GM12864 (cell line): ENCODE measurements around the gene THOC6.

ENCODE experiments used
- DNase-seq: peaks from one replicate; pipeline ENCODE4 v3.0.0-alpha.2; 2011; ENCODE audit warnings: low read depth
- H3K4me3 ChIP-seq: 2 replicates; pipeline ENCODE4 v1.5.1; 2011; ENCODE audit warnings: mild to moderate bottlenecking, low read depth, low read length, control low read depth
- CTCF ChIP-seq: IDR thresholded peaks from 2 replicates; pipeline ENCODE4 v1.5.1; 2011; ENCODE audit warnings: low read depth, mild to moderate bottlenecking, moderate library complexity, low read length, control low read depth, inconsistent platforms; ENCODE audit errors: missing control alignments

Gene THOC6

GRCh38 chr16:3003582-3004270 is 20.1 kb upstream of the THOC6 start:
- peak; percentile 34 for TF ChIP-seq CTCF
- no peak overlapping the region; the same call in 1 of the 2 replicates for H3K4me3 ChIP-seq
- DNase-seq: peak; percentile 96

- H3K4me3 ChIP-seq: no peak overlapping the region; the same call in 1 of the 2 replicates
- DNase-seq: no peak
- TF ChIP-seq CTCF: no peak
These were observed 19.5 kb upstream of the THOC6 start for GRCh38 chr16:3004319-3004718.

GRCh38 chr16:3004781-3005284 is 19.0 kb upstream of the THOC6 start:
- no peak overlapping the region for H3K4me3 ChIP-seq
- no peak for DNase-seq
- no peak for TF ChIP-seq CTCF

- no peak for DNase-seq
- no peak for TF ChIP-seq CTCF
- no peak overlapping the region for H3K4me3 ChIP-seq
These were observed 16.5 kb upstream of the THOC6 start for GRCh38 chr16:3007059-3007956.

GRCh38 chr16:3007957-3008689 is 15.7 kb upstream of the THOC6 start:
- no peak for DNase-seq
- no peak overlapping the region for H3K4me3 ChIP-seq
- no peak for TF ChIP-seq CTCF

- no peak for DNase-seq
- no peak for TF ChIP-seq CTCF
- H3K4me3 ChIP-seq: no peak overlapping the region
These were observed 15.2 kb upstream of the THOC6 start for GRCh38 chr16:3008690-3009037.
